WI38 (cell line): ENCODE data around the gene ANKH.

Experiments
- H3K4me3 ChIP-seq: 2 replicates; pipeline ENCODE4 v1.5.1; 2011; ENCODE audit warnings: low read depth, mild to moderate bottlenecking, control low read depth, low read length
- TF ChIP-seq, protein P1 (sequence below): IDR thresholded peaks from 2 replicates; pipeline ENCODE4 v1.5.1; 2012; ENCODE audit warnings: low read depth, mild to moderate bottlenecking, control low read depth, low read length

ANKH gene

DNA sequence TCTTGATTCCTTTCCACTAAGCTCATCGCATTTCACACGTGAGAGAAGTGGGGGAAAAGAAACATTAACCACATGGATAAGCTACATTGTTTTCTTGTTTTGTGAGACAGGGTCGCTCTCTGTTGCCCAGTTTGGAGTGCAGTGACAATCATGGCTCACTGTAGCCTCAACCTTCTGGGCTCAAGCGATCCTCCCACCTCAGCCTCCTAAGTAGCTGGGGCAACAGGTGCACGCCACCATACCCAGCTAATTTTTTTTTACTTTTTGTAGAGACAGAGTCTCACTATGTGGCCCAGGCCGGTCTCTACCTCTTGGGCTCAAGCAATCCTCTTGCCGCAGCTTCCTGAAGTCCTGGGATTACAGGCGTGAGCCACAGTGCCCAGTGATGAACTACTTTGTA is 204.3 kb downstream of the ANKH start:
- TF ChIP-seq, protein P1, sequence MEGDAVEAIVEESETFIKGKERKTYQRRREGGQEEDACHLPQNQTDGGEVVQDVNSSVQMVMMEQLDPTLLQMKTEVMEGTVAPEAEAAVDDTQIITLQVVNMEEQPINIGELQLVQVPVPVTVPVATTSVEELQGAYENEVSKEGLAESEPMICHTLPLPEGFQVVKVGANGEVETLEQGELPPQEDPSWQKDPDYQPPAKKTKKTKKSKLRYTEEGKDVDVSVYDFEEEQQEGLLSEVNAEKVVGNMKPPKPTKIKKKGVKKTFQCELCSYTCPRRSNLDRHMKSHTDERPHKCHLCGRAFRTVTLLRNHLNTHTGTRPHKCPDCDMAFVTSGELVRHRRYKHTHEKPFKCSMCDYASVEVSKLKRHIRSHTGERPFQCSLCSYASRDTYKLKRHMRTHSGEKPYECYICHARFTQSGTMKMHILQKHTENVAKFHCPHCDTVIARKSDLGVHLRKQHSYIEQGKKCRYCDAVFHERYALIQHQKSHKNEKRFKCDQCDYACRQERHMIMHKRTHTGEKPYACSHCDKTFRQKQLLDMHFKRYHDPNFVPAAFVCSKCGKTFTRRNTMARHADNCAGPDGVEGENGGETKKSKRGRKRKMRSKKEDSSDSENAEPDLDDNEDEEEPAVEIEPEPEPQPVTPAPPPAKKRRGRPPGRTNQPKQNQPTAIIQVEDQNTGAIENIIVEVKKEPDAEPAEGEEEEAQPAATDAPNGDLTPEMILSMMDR: no peak
- H3K4me3 ChIP-seq: no peak overlapping the region

- peak overlapping the region; percentile 76 for H3K4me3 ChIP-seq
- TF ChIP-seq, protein P1: no peak
These were observed 205.2 kb downstream of the ANKH start for GRCh38 chr5:14666357-14666756.

GRCh38 chr5:14665949-14666348 is 205.6 kb downstream of the ANKH start:
- H3K4me3 ChIP-seq: peak overlapping the region; percentile 76

DNA sequence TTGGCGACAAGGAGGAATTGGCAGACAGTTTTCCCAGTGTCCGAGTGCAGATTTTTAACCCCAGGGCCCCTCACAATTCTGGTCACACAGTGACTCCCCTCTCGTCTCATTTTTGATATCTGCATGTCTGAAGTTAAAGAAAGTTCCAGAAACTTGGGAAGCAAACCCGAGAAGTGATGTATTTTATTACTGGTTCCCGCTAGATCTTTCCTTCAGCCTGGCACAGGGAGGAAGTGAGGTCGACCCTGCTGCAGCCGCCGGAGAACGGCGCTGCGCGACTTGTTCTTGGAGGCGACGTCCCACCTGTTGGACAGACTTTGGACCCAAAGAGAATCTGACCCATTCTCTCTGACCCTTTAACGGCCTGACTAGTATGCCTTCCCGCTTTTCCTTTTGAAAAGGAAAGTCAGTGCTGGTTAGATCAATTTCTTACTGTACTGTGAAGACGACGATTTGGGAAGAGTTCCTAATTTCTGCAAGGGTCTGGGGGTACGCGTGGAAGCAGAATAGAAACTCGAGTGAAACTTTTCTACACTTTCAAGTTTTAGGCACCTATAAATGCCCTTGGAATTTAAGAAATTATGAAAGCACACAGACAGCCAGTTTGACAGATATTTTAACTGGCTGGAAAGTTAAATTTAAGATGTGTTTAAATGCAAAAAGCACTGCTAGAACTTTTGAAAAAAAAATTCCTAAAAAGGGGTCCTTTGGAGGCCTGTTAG is 206.3 kb downstream of the ANKH start:
- peak overlapping the region; percentile 76 for H3K4me3 ChIP-seq
- TF ChIP-seq, protein P1: no peak

More at GRCh38 chr5:14665949-14666348, 205.6 kb downstream of the ANKH start:
- TF ChIP-seq, protein P1: no peak

DNA sequence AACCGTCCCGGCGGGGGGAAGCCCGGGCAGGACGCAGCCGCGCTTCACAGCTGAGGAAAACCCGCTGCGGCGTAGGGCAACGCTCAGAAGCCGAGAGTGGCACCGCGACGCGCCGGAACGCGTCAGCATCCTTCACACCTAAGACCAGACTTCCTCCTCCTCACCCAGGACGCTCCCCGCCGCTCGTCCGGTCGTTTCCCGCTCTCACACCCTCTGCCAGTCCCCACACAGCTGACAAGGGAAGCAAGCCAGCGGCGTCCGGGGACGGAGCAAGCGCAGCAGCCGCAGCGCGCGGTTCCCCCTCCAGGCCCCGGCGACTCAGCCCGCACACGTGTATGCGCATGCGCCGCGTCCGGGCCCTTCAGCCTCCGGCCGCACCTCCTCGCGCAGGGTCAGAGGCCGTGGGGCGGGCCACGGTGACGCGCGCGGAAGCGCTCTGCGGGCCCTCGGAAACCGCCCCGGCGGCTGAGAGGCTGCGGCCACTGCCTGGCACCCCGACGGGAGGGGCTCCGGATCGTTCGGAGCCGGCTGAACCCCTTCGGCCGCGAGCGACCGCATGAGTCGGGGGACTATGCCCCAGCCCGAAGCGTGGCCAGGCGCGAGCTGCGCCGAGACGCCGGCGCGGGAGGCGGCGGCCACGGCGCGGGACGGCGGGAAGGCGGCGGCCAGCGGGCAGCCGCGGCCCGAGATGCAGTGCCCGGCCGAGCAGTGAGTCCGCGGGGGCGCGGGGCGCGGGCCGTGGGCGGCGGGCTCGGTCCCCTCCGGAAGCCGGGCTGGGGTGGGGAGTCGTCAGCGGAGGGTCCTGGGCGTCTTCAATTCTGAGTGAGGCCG is 207.1 kb downstream of the ANKH start, which contains the start of gene OTULIN:
Gene OTULIN (plus strand): TSS at position 449 of the 831 bp plus-strand sequence. CDS start 108 bp downstream, at position 557.
- peak within 1 kb of the TSS; percentile 76 for H3K4me3 ChIP-seq
- TF ChIP-seq, protein P1: no peak

DNA sequence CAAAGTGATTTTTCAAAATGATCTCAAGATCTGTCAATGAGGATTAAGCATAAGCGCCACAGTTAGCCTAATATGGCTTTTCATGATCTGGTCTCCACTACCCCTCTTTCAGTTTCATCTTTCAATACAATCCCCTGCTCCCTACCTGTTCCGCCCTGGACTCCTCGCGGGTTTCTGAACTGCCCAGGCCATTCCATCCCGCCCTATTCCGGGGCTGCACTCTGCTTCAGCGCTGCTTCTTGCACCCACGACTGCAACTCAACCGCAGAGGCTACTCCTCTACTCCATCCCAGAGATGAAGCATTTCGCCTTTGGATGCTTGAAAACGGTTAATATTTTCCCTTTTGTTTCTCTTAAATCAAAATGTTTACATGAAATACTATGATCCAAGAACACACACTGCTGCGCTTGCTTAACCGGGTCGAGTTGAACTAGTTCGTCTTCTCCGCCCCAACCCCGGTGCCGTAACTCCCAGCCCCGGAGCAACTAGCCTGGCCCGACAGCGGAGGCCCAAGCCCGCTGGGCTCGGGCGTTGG is 207.8 kb downstream of the ANKH start:
- peak overlapping the region; percentile 76 for H3K4me3 ChIP-seq
- TF ChIP-seq, protein P1: no peak
